ENCODE results near the gene HHAT.

- TF ChIP-seq CTCF (IDR thresholded peaks at IDR 0.05) = no peak
- TF ChIP-seq POLR2A (IDR thresholded peaks at IDR 0.05) = no peak
Observed at GRCh38 chr1:210686841-210687240, 358.1 kb downstream of the HHAT start.

All from testis (tissue), 2 donors.